NCI-H1417 treated with DMSO at 0.1 percent for 48 hours (cell line): Measurements from ENCODE around the gene PNCK.
"Not testable (repeated sequence)": the region's sequence is repeated elsewhere in the genome, so short reads cannot be mapped to it uniquely, and the experiment has no call there.

Source experiments
- DNase-seq: peaks from one replicate; lab custom pipeline; 2025; lab: John Stamatoyannopoulos, UW

The PNCK gene

DNA sequence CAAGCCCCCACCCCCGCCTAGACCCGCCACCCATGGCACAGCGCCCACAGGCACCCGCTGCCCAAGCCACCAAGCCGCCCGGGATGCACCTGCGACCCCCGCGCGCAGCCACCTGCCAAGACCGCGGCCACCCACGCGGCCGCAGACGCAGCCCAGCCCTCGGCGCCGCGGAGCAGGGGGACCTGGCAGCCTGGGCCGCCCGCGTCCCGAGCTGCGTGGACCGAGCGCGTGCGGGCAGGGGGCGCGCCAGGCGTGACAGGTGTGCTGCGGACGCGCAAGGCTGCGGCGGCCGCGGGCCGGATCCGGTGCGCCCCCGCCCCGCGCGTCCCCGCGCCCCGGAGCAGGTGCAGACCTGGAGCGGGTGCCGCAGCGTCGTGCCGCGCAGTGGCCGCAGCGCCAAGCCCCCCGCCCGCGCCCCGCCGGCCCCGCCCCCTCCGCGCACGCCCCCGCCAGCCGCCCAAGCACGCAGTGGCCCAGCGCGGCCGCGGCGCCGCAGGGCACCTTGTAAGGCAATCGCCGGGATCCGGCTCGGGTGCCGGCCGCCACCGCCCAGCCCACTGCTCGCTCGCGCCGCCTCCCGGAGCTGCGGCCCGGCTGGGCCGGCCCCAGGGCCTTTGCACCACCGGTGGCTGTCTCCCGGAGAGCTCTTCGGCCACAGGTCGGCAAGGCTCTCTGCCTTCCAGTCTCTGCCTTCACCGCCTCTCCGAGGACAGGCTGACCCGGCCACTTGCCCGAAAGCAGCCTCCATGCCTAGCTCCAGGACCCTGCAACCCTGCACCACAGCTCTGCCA lies at the start of gene PNCK:
PNCK (minus strand) TSS at position 386 of the 791 bp plus-strand sequence. CDS start 737 bp downstream, outside the sequence.
- DNase-seq, result no peak

DNA sequence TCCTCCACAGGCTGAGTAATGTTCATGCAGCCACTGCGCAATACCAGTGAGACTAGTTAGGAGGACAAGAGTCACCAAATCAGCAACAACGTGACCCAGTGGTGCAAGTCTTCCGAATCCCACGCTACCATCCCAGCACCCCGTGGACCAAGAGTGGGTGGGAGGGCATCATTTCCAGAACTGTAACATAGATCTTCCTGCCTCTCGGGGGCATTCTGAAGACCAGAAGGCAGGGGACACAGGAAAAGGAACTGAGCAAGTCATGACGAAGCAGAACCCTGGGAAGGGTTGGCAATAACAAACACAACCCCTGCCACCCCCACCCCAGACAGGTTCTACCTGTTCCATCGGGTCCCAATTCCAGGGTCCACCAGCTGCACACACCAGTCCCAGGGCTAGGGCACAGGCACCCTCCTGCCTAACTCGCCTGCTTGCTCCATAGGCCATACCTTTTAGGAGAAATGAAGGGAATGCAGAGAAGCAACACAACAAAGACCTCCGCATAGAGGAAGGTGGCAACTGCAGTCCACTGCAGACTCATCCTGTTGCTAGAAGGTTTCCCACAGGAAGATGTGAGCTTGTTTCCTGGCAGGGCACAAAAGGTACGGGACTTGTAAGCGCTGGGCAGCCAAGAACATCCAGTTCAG lies 49.2 kb upstream of the PNCK start:
- DNase-seq, result no peak

DNA sequence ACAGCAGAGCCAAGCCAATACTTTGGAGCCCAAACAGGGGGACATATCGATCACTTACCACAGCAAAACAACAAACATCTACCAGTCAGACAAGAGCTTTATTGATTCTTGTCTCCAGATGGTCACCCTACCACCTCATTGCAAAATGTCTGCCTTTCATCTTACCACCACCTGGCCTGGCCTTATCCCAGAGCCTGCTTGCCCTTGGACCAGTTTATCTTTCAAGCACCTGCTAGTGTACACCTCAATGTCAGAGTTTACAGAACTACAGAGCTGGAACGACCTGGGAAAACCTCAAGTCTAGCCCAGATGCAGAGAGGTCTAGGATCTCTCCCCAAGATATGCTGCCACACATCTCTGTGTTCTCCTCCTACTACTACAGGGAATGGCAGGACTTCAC lies 46.1 kb upstream of the PNCK start:
- no peak for DNase-seq

DNA sequence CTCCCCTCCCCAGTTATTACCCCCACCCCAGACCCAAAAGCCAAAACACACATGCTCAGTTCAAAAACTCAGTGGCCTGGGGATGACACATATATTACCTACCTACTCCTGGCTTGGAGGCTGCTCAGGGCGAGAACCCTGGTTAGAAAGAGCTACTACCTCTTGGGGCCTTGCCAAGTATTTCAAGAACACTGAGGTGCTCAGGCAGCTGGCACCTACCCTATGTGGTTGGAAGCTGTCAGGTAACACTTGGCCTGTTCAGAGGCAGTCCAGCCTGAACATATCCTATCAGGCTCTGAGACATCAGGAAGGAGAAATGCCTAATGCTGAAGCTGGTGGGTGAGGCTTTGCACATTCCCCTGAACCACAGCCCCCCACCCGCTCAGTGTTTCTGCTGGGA lies 45.6 kb upstream of the PNCK start:
- DNase-seq, result no peak

DNA sequence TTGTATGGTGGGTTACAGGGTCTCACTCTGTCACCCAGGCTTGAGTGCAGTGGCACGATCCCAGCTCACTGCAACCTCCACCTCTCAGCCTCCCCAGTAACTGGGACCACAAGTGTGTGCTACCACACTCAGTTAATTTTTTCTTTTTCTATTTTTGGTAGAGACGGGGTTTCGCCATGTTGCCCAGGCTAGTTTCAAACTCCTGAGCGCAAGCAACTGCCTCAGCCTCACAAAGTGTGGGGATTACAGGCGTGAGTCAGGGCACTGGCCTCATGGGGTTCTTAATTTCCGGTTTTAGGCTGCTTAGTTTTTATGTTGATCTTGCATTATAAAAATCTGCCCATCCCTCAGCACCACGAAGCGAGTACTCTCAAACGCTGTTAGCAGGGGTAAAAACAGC lies 43.8 kb upstream of the PNCK start:
- DNase-seq, result no peak

DNA sequence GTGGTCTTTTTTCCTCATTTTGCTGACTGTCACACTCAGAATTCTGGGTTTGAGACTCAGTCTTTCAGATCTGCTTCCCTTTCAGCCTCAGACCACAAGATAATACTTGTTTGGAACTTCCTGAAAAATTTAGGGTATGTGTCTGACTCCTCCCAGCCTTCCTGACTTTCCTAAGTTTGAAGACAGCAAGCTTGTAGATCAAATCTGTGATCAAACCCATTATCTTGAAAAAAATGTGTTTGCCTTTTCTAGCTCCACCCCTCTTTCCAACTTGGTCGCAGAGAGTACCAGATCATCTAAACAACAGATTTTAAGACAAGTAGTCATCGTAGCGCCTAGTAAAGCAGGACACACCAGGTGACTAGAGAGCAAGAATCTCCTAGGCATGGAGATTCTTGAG lies 40.6 kb upstream of the PNCK start:
- no peak for DNase-seq

DNA sequence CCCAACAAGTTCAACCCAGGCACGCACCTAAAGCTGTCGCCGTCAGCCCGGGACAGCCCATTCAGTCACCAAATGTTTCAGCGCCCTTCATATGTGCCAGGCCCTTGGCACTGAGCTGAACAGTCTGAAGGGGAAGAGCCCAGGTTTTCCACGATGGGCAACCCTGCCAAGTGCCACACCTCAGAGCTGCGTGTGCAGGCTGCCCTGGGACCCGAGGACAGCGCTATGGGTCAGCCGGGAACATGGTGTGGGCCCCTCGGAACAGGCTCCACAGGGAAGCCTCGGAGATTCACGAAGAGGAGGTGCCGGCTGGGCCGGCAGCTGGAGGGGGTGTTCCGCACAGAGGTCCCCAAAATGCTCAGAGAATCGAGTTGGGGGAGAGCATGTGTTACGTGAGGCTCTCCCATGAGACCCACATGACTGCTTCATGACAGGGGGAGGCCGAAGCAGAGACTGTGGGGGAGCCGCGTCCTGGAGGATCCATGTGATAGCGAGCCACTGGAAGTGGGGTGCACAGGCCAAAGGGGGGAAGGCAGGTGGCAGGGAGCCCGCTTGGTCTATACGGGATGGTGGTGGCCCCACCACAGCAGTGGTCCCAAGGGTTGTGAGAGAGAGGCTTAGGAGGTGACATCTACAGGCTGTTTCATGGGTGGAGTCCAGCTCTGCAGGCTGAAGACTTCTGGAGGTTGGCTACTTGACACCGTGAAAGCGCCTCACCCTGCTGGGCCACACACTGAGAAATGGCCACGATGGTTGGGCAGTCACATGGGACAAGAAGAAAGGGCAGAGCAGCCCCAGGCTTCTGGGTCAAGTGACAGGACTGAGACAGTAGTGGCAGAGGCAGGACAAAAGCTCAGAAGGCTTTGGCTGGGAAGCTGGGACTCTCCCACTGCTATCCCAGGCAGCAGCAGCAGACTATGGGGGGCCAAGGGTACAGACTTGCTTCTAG lies 36.4 kb upstream of the PNCK start:
- DNase-seq, result no peak

DNA sequence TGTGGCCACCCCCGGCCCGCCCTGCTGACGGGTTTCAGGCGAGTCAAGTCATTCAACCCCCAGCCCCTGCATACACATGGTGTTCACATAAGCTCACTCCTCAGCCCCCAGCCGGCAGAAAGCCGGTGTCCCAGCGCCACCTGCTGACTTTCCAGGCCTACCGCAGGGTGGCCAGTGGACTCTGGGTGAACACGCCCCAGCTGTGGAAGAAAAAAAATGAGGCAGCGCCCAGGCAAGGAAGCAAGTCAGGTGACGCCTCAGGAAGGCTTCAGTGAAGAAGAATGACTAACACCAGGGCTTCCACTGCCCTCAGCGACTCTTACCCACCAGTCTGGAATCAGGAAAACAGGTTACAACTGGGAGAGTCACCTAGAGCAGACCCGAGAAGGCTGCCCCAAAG lies 34.8 kb upstream of the PNCK start:
- no peak for DNase-seq

DNA sequence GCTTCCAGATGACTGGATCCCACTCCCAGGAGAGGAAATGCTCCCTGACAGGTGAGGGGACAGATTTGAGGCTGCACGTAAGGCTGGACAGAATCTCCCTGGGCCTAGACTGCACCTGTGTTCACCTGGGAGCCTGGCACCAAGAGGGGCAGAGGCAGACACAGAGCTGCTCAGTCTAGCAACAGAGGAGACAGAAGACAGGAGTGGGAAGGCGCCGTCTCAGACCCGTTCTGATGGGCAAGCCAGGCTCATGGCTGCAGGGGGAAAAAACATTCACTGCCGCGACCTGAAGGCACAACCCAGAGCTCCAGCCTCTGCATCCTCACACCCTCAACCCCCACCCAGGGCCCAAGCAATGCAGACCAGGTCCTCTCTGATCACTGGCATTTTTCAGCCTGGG lies 33.8 kb upstream of the PNCK start:
- DNase-seq, result no peak

DNA sequence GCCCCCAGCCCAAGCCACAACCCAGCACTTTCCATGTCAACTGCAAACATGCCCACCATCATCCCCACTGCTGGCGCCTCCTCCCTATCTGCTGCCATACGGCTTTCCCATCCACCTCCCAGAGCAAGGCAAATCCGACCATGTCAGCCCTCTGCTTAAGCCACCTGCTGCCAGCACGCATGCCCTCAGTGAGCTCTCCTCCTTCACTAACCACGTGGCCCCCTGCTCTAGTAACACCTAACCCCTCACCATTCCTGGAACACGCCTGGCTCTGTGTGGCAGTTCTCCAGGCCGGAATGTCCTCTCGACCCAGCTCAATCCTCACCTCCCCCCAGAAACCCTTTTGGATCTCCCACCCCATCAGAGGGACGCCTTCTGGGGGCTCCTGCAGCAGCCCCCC lies 33.2 kb upstream of the PNCK start:
- no peak for DNase-seq

DNA sequence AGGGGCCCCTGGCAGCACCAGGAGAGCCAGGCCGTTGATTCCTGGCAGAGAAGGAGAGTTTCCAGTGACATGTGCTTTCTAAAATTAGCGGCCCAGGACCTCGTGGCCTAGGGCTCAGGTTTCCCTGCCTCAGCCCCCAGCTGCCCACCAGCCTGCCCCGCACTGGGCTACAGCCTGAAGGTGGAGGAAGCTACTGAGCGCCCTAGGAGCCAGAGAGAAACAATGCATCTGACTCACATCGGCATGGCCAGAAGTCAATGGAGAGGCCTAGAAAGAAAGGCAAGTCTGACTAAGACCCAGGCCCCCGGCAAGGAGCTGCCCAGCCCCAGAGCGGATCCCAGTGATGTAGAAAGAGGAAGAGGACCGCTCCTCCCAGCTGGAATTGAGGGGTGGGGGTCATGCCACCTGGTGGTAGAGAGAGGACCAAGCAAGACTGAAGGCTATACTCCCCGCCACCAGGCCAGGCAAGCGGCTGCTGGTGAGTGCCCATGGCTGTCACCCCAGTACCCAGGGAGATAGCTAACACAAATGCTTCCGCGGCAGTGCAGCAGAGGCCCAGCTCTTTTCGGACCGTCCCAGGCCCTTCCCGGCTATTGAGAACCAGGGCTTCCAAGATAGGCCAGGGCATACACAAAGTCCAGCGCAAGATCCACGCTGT lies 31.9 kb upstream of the PNCK start:
- DNase-seq, result not testable (repeated sequence)

DNA sequence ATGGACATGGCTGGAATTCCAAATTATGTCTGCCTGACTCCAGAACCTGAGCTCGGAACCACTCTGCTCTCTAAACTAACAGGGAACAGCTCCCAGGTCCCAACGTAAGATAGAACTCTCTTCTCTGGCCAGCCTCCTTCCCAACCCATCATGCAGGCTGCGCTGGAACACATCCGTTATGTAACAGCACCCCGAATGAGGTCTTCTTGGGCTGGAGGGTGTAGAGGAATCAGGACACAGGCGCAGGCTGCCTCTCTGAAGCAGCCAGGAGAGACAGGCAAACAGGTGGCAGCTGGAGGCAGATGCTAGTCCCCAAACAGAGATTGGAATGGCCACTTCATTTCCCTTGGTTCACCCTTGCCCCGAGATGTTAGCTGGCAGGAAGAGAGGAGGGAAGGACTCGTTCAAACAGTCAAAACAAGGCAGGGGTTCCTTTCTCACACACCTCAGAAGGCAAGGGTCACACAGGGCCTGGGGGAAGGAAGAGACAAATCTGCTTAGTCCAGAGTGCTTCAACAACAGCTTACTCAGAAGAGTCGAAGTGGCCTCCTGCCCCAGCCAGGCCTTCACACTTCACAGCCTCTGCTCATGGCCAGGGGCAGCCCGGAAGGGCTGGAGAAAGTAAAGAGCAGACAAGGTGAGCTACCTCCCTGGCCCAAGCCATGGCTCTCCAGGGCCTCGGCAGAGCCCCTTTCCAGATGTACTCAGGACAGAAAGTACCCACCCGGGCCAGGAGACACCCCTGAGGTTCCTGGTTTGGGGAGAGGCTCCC lies 31.2 kb upstream of the PNCK start:
- DNase-seq, result not testable (repeated sequence)

DNA sequence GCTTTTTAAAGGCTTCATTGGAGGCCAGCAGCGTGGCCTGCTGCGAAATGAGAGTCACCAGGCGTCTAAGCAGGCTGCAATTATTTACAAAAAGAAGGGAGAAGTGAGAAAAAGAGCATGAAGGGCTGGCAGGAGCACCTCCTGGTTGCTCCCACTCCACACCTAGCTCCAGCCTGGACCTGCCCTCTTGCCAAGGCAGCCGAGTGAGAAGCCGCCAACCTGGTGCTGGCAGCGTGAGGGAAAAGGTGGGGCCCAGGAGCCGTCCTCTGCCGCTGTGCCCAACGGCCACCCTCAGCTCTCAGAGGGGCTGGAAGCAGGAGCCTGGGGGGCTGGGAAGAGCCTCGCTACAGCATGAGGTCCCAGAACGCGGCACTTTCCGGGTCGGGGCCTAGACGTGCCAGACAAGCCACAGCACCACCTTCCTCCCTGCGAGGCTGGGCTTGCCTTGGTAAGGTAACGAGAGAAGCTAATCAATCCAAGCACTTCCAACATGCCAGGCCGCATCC lies 30.5 kb upstream of the PNCK start:
- no peak for DNase-seq

DNA sequence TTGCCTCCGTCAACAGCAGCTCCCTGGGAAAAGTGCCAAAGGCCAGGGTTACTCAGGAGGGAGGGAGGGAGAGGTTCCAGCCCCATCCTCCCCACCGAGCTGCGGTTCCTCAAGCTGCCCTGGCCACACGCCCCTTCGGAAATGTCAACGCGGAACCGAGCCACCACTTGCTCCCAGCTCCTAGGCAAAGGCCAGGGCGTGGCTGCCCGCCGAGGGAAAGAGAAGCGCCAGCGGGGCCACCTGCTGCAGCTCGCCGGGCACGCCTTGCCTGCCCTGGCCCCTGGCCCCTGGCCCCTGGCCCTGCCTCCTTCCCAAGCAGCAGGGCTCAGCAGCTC lies 29.4 kb upstream of the PNCK start:
- no peak for DNase-seq

DNA sequence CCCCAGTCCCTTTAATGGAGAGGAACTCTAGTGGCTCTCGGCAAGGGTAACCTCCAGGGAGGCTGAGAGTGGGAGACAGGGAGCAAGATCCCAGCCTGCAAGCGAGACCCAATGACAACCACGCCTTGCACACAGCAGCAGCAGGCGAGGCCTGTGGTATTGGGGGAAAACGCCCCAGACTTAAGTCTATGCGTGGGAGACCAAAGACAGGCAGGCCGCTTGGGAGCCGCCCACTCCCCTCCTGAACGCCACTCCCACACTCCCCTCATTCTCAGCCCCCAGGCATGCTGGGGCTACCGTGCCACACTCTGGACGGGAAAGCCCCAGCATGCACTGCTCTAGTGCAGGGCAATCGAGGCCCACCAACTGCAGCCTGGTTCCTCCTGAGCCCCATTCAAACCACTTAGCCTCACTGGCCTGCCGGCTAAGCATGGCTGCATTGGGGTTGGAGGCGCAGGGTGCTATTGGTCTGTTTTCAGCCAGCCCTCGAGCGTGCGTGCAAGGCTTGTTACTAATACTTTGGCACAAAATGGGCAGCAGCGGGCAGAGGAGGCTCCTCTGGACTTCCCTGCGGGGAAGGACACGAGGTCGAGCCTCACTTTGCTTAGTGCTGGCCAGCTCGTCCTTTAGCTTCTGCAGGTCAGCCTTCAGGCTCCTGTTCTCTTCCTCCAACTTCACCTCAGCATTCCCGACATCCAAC lies 28.9 kb upstream of the PNCK start:
- no peak for DNase-seq

DNA sequence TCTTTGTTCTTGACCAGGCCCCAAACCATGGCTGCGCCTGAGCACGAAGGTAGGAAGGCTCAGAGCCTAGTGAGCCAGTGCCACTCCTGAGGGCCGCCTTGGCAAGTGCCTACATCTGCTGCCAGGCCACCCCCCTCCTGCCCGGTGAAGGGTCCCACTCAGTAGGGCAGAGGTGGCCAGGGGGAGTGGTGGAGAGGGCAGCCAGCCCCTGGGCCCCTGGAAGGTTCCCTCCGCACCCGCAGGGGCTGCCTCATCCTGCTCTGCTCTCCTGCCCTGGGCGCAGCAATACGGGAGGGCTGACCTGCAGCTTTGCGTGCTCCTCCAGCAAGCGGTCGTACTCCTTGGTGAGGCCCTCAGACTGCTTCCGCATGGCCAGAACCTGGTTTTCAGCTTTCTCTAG lies 28.1 kb upstream of the PNCK start:
- DNase-seq, result no peak

DNA sequence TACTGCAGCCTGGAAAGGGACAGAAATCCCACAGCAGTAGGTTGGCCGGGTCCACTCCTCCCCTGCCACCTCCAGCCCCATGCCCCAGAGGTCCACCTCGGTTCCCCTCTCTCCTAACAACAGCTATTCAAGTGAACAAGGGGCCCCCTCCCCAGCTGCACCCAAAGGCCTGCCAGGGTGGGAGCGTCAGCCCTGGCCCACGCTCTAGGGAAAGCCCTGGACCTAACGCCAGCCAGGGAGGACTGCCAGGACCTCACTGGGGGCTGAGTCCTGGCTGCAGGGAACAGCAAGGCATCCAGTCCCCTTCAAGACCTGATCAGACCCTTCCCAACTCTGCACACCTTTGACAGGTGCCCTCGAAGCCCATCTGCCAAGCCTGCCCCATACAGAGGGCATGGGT lies 27.4 kb upstream of the PNCK start:
- no peak for DNase-seq

DNA sequence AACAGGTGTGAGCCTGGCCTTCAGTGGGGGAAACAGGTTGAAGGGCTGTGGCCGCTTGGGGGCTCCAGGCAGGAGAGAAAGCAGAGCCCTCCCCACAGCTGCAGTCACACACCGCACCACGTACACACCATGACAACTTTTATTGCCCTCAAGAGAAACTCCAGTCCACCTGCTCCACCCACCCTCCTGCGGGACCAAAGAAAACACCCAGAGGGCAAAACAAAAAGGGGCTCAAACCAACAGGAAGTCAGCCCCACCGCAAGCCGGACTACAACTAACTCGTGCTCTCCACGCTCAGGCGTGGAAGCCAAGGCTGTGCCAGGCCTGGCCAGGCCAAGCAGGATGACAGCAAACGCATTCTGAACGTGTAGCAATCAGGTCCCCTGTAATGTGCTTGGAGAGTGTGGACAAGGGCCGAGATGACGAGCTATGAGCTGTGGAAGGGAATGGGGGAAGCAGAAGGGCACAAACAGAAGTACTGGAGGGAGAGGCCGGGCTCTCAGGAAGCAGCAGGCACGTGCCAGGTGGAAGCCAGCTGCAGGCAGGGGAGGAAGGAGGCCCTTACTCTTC lies 26.8 kb upstream of the PNCK start:
- DNase-seq, result no peak

DNA sequence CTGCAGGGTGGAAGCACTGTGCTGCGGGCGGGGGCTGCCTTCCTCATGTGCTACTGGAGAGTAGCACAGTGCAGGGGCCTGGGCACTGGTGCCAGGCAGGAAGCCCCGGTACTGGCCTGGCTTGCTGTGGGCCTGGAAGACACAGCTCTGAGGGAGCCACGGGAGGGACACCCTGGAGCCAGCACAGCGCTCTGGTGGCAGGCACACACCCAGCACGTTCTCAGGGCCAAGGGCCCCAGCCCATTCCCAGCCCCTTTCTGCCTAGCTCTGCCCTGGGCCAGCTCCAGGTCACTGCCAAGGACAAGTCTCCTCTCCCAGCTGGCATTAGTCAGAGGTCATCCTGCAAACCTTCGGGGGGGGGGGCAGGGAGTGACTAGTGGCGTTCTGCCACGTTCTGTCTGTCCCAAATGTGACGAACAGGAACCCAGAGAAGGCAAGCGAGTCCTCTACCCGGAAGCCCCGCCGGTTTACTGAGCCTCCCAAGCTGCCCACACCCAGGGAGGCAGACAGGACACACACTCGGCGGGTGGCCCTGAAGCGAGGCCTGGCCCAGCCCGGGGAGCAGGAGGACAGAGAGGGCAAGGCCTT lies 26.3 kb upstream of the PNCK start:
- not testable (repeated sequence) for DNase-seq
